CD4-positive, alpha-beta T cell treated with Interleukin-21 for 1 hour (primary cell): ENCODE data around the gene SCYGR1.
"Not testable (repeated sequence)": the region's sequence is repeated elsewhere in the genome, so short reads cannot be mapped to it uniquely, and the experiment has no call there.

Source experiments
- DNase-seq: peaks from one replicate; pipeline ENCODE4 v3.0.0-alpha.2; 2020

The SCYGR1 gene

GRCh38 chr2:227402321-227402720 lies 14.6 kb upstream of the SCYGR1 start:
- DNase-seq: no peak

- DNase-seq: no peak
Measured at GRCh38 chr2:227401550-227401949, 13.8 kb upstream of the SCYGR1 start.

- DNase-seq: no peak
Measured at GRCh38 chr2:227398684-227399670, 11.2 kb upstream of the SCYGR1 start.

- no peak for DNase-seq
Measured at GRCh38 chr2:227397562-227397961, 9.8 kb upstream of the SCYGR1 start.

- no peak for DNase-seq
Measured at GRCh38 chr2:227395556-227395955, 7.8 kb upstream of the SCYGR1 start.

- DNase-seq: no peak
Measured at GRCh38 chr2:227394401-227394800, 6.7 kb upstream of the SCYGR1 start.

GRCh38 chr2:227390468-227391256 lies 2.9 kb upstream of the SCYGR1 start:
- DNase-seq: no peak

- DNase-seq: no peak
Measured at GRCh38 chr2:227389661-227390060, 1.9 kb upstream of the SCYGR1 start.

GRCh38 chr2:227389231-227389630 lies 1.5 kb upstream of the SCYGR1 start:
- DNase-seq: no peak

GRCh38 chr2:227388537-227389011 lies 825 bp upstream of the SCYGR1 start:
- DNase-seq: no peak

GRCh38 chr2:227386630-227387029 lies 1.1 kb downstream of the SCYGR1 start:
- no peak for DNase-seq

GRCh38 chr2:227383686-227384085 lies 4.1 kb downstream of the SCYGR1 start:
- DNase-seq: no peak

GRCh38 chr2:227382241-227382835 lies 5.4 kb downstream of the SCYGR1 start:
- not testable (repeated sequence) for DNase-seq

GRCh38 chr2:227379095-227379494 lies 8.7 kb downstream of the SCYGR1 start, which contains the start of gene TM4SF20:
Gene TM4SF20 (minus strand): TSS chr2:227379306. CDS start chr2:227379268, 38 bp downstream.
- no peak for DNase-seq

GRCh38 chr2:227378371-227378782 lies 9.4 kb downstream of the SCYGR1 start:
- DNase-seq: no peak

GRCh38 chr2:227377467-227378351 lies 10.0 kb downstream of the SCYGR1 start:
- no peak for DNase-seq

GRCh38 chr2:227376656-227377396 lies 10.9 kb downstream of the SCYGR1 start:
- no peak for DNase-seq

- peak; percentile 18 for DNase-seq
Measured at GRCh38 chr2:227374158-227374557, 13.6 kb downstream of the SCYGR1 start.

- DNase-seq: no peak
Measured at GRCh38 chr2:227373389-227373788, 14.4 kb downstream of the SCYGR1 start.

GRCh38 chr2:227370791-227371312 lies 16.9 kb downstream of the SCYGR1 start:
- peak; percentile 14 for DNase-seq

- no peak for DNase-seq
Measured at GRCh38 chr2:227370092-227370491, 17.7 kb downstream of the SCYGR1 start.
